HG02610 (cell line): Measurements from ENCODE around the gene MYLK4.

Experiments
- ATAC-seq: cut with Tn5 transposase; IDR thresholded peaks from one replicate; pipeline ENCODE4 v1.9.1; 2021; ENCODE audit warnings: mild to moderate bottlenecking, moderate library complexity; ENCODE audit not compliant: unreplicated experiment

MYLK4 gene

DNA sequence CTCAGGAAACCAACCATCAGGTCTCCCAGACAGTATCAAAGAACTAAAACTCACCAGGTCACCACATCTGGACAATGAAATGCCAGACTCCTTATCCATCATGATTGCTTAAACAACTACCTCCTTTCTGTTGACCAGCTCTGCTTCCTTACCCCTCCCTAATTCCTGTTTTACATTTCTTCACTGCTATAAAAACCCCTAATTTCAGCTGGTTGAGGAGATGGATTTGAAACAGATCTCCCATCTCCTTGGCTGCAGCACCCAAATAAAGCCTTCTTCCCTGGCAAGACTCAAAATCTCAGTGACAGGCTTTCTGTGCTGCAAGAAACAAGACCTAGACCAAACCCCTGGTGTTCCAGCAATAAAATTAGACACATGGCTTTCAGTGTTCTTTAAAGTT lies 40.3 kb downstream of the MYLK4 start:
- ATAC-seq = no peak

DNA sequence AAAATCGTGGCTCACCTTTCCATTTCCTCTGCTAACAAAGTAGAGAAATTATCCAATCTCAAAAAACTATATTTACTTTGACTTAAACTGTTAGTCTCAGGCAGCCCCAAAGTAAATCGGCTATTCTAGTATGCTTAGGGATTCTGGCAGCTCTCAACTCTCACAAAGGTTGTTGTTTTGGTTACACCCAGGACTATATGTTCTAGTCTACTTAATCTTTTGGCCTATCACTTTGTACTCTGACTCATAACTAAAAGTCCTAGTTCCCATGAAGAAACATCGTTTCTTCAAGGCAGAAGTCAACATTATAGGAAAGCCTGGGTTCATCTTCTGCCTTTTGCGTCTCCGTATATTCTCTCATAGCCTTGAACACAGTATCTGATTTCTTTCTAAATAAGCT lies 42.3 kb downstream of the MYLK4 start:
- no peak for ATAC-seq

DNA sequence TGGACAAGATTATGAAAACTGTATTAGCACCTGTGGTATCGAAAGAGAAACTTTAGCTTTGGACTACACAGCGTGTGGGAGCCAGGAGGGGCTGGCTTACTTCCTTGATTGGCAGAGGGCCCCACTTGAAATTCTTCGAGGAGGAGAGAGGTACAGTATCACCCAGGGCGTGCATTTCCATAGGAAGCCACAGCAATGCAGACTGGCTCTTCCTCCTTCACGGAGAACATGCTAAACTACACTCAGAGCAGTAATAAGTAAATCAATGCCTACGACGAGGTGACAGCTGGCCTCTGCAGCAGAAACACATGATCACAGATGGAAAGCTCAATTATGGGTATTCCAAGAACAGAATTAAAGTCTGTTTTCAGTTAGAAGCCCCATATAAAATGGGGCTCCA lies 44.2 kb downstream of the MYLK4 start:
- no peak for ATAC-seq

DNA sequence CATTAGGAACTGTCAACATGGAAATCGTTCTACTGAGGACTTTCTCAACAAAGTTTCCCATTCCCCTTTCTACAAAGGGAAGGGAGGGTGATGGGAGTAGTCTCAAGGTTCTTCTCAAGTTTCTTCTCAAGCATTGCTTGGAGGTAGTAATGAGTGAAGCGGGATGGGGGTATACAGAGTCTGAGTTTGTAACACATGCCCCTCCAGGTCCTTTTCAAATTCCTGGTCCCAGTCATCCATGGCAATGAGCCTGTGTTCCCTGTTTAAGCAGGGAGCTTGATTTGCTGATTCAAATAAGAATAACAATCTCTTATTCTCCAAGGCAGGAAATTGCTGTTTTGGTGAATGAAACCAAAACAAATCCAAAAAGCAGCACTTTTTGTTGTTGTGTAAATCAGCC lies 45.5 kb downstream of the MYLK4 start:
- no peak for ATAC-seq

GRCh38 chr6:2697291-2697690 lies 53.4 kb downstream of the MYLK4 start:
- ATAC-seq = no peak

GRCh38 chr6:2695454-2696095 lies 55.1 kb downstream of the MYLK4 start:
- ATAC-seq = no peak

DNA sequence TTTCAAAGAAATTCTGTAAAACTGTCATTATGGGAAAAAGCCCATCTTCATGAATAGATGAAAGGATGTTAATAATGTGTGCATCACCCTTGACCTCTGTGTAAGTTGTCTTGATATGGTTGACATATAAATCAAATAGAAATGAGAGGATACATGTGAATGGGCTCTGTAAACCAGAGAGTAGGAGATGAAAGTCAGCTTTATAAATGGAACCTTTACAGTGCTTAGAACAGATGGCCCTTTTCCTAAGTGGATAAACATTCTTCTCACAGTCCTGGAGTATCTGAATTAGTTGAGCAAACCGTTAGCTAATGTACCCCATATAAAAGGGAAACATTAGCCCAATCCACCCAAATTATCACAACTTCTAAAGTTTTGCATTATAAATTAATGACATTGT lies 57.5 kb downstream of the MYLK4 start:
- ATAC-seq = no peak

DNA sequence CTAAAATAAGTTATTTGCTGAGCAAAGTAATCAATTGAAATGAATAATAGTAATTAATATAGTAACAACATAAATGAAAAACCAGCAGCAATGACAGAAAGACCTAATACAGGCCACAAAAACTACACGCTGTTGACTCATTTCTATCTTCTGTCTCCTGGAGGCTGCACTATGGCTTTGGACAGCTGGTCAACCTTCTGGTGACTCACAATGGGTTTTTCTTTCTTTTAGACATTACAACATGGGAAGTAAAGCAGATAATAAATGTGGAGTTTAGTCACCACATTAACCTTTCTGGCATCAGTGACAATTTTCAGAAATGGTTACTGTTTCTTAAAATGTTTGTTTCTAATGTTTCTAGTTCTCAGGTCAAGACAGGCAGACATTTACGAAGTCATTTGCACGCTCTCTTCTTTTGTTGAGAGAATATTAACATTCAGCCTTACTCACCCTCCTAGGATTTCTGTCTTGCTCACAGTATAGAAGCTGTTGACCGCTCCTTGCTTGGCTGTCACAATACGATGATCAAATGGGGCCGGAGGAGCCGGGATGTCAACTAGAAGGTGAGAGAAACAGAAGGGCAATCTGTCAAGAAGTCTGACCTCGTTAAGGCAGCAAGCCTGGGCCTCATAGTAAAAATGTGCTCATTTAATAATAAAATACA lies 62.2 kb downstream of the MYLK4 start:
- no peak for ATAC-seq

- ATAC-seq = no peak
Observed at GRCh38 chr6:2687456-2687855, 63.3 kb downstream of the MYLK4 start.

DNA sequence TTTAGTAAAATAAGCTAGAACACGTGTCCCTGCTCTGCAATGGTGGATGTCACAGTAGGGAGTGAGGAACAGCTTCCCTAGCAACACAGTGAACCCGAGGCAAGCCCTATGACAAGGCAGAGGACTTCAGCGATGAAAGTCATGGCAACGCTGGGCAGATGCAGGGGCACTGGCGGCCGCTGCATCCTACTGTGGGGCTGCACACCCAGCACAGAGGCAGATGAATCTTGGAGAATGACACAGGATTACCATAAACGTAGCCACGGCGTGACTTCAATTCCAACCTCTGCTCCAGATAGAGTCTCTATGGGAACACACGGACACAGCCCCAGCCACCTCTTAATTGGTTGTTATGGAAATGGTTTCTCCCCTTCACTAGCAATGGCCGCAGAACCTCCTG lies 64.2 kb downstream of the MYLK4 start:
- no peak for ATAC-seq

- ATAC-seq = no peak
Observed at GRCh38 chr6:2684766-2685754, 65.7 kb downstream of the MYLK4 start.

GRCh38 chr6:2684103-2684749 lies 66.5 kb downstream of the MYLK4 start:
- no peak for ATAC-seq

- no peak for ATAC-seq
Observed at GRCh38 chr6:2680264-2680922, 70.3 kb downstream of the MYLK4 start.

DNA sequence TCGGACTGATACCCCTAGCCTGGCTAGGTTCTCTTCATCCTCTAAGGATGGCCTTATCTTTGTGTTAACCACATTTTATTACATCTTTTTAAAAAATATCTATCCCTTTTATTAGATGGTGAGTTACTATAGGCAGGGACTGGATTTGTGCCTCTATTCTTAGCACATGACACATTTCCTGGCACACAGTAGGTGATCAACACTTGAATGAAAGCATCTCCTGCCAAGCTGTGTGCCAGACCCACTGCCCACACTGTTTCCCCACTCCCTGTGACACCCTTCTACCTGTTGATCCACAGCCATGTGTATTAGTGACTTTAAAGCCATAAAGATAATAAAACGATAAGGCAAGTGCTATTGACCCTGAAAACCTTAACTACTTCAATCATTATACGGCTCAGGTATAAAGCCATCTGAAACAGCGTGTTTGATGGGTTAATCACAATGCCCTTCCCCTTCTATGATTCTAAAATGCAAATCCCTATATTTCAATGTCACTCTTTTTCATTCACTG lies 73.6 kb downstream of the MYLK4 start:
- ATAC-seq = no peak

DNA sequence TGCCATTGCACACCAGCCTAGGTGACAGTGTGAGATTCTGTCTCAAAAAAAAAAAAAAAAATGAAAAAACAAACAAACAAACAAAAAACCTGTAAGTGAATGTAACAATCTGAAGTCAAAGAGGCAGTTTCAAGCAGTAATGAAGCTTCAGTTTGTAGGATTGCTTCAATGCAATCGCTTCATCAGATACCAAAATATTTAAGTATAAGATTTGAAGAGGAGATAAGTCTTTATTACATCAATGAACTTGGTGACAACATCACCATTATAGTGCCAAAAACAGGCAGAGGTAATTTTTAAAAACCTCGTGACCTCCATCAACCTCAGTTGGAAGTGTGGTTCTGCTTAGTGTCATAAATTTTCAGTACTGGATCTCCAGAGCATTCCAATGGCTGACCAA lies 74.7 kb downstream of the MYLK4 start:
- no peak for ATAC-seq

DNA sequence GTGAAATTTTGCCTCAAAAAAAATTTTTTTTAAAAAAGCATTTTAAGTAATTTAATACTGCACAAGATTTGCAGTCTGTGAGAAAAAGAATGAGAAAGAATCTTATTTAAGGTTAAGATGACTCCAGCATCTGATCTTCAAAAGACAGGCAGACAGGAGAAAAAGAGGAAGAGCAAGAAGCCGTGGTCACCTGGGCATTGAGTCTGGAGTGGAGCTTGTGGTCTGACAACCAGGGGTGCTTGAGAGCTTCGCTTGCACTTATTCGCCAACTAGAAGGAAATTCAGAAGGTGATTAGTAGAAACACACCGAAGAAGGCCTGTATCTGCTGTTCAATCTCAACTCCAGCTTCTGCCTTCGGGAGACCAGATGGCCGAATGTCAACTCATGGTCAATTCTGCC lies 75.9 kb downstream of the MYLK4 start:
- ATAC-seq = no peak

DNA sequence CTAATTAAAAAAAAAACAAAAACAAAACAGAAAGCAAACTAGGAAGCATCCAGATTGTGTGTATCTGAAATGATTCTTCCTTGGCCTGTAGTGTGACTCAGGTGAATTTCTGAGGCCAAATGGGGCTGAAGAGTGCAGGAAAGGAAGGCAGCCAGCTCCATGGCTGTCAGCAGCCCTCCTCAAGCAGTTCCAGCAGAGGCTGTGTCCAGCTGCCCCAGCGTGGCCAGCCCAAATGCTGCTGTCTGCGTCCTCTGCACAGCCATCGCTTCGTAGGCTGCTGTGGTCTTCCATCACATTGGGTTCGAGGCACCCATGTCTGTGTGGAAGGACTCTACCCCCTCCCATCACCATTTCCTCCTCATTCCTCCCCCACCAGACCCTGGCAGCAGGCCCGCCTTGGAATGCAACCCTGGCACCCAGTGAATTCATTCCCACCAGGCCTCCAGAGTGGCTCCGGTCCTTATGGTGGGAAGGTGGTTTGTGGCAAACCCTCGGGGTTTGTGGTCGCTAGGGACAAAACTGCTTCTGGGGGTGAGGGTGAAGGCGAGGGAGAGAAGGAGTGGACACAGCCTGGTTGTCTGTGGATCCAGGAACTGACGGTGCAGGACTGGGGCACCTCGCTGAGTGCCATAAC lies 81.5 kb downstream of the MYLK4 start:
- no peak for ATAC-seq

GRCh38 chr6:2667617-2668016 lies 83.1 kb downstream of the MYLK4 start:
- no peak for ATAC-seq

DNA sequence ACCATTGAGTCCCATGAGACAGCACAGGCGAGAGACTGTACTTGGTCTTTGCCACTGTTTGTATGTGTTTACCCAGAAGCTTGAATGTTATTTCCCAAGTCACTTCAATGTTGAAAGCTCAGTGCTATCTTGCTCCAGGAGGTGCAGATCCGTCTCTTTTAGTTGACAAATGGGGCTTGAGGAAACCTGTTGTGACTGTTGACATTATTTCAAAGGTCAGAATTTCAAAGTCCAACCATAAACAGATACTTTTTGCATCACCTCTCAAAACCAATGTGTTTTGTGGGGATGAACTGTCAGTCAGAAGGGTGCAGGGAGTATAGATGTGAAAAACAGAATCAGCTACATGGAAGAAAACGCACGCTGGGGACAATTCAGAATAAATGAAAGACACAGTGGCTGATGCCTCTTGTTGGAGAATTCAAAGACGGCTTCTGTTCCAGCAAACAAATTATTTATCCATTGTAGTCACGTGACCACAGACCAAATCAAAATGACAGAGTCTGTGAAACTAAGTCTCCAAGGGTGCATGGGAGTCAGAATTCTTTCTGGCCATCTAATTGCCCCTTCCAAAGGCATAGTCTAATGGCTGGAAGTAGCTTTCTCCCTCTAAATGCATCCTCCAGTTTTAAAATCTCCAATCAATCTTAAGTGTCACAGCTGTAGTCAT lies 83.7 kb downstream of the MYLK4 start:
- ATAC-seq = no peak
